Lower leg skin (tissue), 3 donors: ENCODE data around the gene DPYD.

Source experiments
- CTCF ChIP-seq, 3 donors: fragments of 450-650 bp; IDR thresholded peaks; one replicate each; pipeline ENCODE4 v1.5.1; 2016; ENCODE audit warnings: antibody characterized with exemption in 3 of 3, mild to moderate bottlenecking in 3 of 3, moderate library complexity in 2 of 3
- POLR2A ChIP-seq, 2 donors: fragments of 450-650 bp; IDR thresholded peaks; one replicate each; pipeline ENCODE4 v1.6.1; 2016 to 2017; ENCODE audit warnings: antibody characterized with exemption in 2 of 2, mild to moderate bottlenecking in 1 of 2, moderate library complexity in 1 of 2

- no peak for TF ChIP-seq CTCF (IDR thresholded peaks at IDR 0.05)
- TF ChIP-seq POLR2A (IDR thresholded peaks at IDR 0.05) = no peak
These were observed 1.9 kb downstream of the DPYD start for GRCh38 chr1:97918961-97919360.
